Lower leg skin (tissue), 3 donors: ENCODE data around the gene VWA8.

Experiments
- CTCF ChIP-seq, 3 donors: fragments of 450-650 bp; IDR thresholded peaks; one replicate each; pipeline ENCODE4 v1.5.1; 2016; ENCODE audit warnings: antibody characterized with exemption in 3 of 3, mild to moderate bottlenecking in 3 of 3, moderate library complexity in 2 of 3
- POLR2A ChIP-seq, 2 donors: fragments of 450-650 bp; IDR thresholded peaks; one replicate each; pipeline ENCODE4 v1.6.1; 2016 to 2017; ENCODE audit warnings: antibody characterized with exemption in 2 of 2, mild to moderate bottlenecking in 1 of 2, moderate library complexity in 1 of 2

GRCh38 chr13:41780715-41781706, 179.9 kb downstream of the VWA8 start:
- no peak for TF ChIP-seq POLR2A (IDR thresholded peaks at IDR 0.05)
- no peak for TF ChIP-seq CTCF (IDR thresholded peaks at IDR 0.05)
